Left ventricle myocardium inferior (tissue), 1 donor: ENCODE data around the gene GHRH. TPM values are rescaled to one million over a fixed set of nuclear protein-coding genes. Genes with fewer than 3 reads are reported as not detected.

Experiments used
- DNase-seq: peaks from one replicate; pipeline ENCODE4 v3.0.0-alpha.2; 2020
- H3K27ac ChIP-seq: fragments of 200-600 bp; replicated peaks from 2 replicates; pipeline ENCODE4 v1.8.0; 2021
- H3K27me3 ChIP-seq: fragments of 200-600 bp; 2 replicates; pipeline ENCODE4 v1.8.0; 2021; ENCODE audit warnings: low read depth
- H3K36me3 ChIP-seq: fragments of 200-600 bp; 2 replicates; pipeline ENCODE4 v1.8.0; 2021
- H3K4me1 ChIP-seq: fragments of 200-600 bp; 2 replicates; pipeline ENCODE4 v1.8.0; 2021
- H3K4me3 ChIP-seq: fragments of 200-600 bp; 2 replicates; pipeline ENCODE4 v1.8.0; 2021; ENCODE audit warnings: mild to moderate bottlenecking, moderate library complexity
- H3K9me3 ChIP-seq: fragments of 200-600 bp; replicated peaks from 2 replicates; pipeline ENCODE4 v1.8.0; 2021
- CTCF ChIP-seq: fragments of 200-600 bp; IDR thresholded peaks from 2 replicates; pipeline ENCODE4 v1.8.0; 2021; ENCODE audit warnings: antibody characterized with exemption, mild to moderate bottlenecking, borderline replicate concordance
- intact Hi-C: fragments of 100-400 bp; cut with micrococcal nuclease; formaldehyde crosslinking; loops from one replicate; pipeline ENCODE4 v1.11.0; 2022
- total RNA-seq: library from RNA; stranded (reverse); fragmentation: NEBNext Ultra II Directional; extraction: Animal tissue kit (Norgen Biotek cat#: 25700); gene quantifications from one replicate; pipeline ENCODE4 v1.2.1, GENCODE V29; 2021
- donor health status: DM: no; HTN: yes; CAD: no; lungs with severe emphysema.

The GHRH gene
- total RNA-seq, 1 donor from 2014 or later = 0.93 TPM

- Histone ChIP-seq H3K4me1 (peaks cover 10% of the 10 kb centered on the region), H3K9me3 (no peaks in the 10 kb centered on the region), H3K4me3 (no peak overlapping the region), H3K27me3 (no peaks in the 10 kb centered on the region), H3K27ac (no peak overlapping the region), H3K36me3 (no peaks in the 10 kb centered on the region)
- intact Hi-C loops = loop anchor here (5.0 kb wide), 1 partner anchor 112 kb away; no protein-coding TSS in a partner anchor
- no peak for DNase-seq
- no peak for TF ChIP-seq CTCF
Observed at GRCh38 chr20:37274851-37275524, 13.4 kb upstream of the GHRH start.

- no peak overlapping the region for H3K4me3 ChIP-seq
- no peak for TF ChIP-seq CTCF
- H3K9me3 ChIP-seq = no peaks in the 10 kb centered on the region
- no peak overlapping the region for H3K27ac ChIP-seq
- peaks cover 10% of the 10 kb centered on the region for H3K4me1 ChIP-seq
- intact Hi-C loops = no loop called here
- no peaks in the 10 kb centered on the region for H3K27me3 ChIP-seq
- no peak for DNase-seq
- no peaks in the 10 kb centered on the region for H3K36me3 ChIP-seq
Observed at GRCh38 chr20:37273988-37274387, 12.4 kb upstream of the GHRH start.

- no peak for DNase-seq
Observed at GRCh38 chr20:37271421-37271768, 9.8 kb upstream of the GHRH start.

GRCh38 chr20:37270576-37271420 is 9.2 kb upstream of the GHRH start:
- intact Hi-C loops = no loop called here
- Histone ChIP-seq H3K9me3 (no peaks in the 10 kb centered on the region), H3K27ac (peak overlapping the region; percentile 27)

More at GRCh38 chr20:37271421-37271768, 9.8 kb upstream of the GHRH start:
- Histone ChIP-seq H3K9me3 (no peaks in the 10 kb centered on the region), H3K27ac (no peak overlapping the region), H3K4me1 (peaks cover 1% of the 10 kb centered on the region), H3K4me3 (no peak overlapping the region), H3K27me3 (no peaks in the 10 kb centered on the region), H3K36me3 (no peaks in the 10 kb centered on the region)
- TF ChIP-seq CTCF = no peak
- intact Hi-C loops = no loop called here

More at GRCh38 chr20:37270576-37271420, 9.2 kb upstream of the GHRH start:
- Histone ChIP-seq H3K27me3 (peaks cover 3% of the 10 kb centered on the region), H3K36me3 (no peaks in the 10 kb centered on the region), H3K4me1 (no peaks in the 10 kb centered on the region), H3K4me3 (no peak overlapping the region)
- no peak for TF ChIP-seq CTCF
- DNase-seq = no peak
